HL-60 (cell line): ENCODE data around the gene MAP3K21.

ENCODE experiments used
- DNase-seq, 2 experiments: peaks; one replicate each; pipeline ENCODE4 v3.0.0-alpha.2; 2010 to 2020; ENCODE audit warnings: low read depth in 1 of 2, low spot score in 1 of 2
- H3K27ac ChIP-seq: fragments of 250-450 bp; sonication (Bioruptor Pico); replicated peaks from 2 replicates; pipeline ENCODE4 v1.5.1; 2020; ENCODE audit warnings: mild to moderate bottlenecking, moderate library complexity
- H3K27me3 ChIP-seq: fragments of 250-450 bp; sonication (Bioruptor Pico); 2 replicates; pipeline ENCODE4 v1.5.1; 2021; ENCODE audit warnings: mild to moderate bottlenecking, moderate library complexity; ENCODE audit not compliant: insufficient read depth, poor library complexity, severe bottlenecking
- H3K4me3 ChIP-seq: replicated peaks from 2 replicates; pipeline ENCODE4 v1.5.1; 2011; ENCODE audit warnings: mild to moderate bottlenecking, control low read depth, low read length; ENCODE audit not compliant: insufficient read depth
- GABPA ChIP-seq: IDR thresholded peaks from 2 replicates; pipeline ENCODE4 v1.6.1; 2012; ENCODE audit warnings: low read depth
- POLR2AphosphoS5 ChIP-seq: IDR thresholded peaks from 2 replicates; pipeline ENCODE4 v1.6.1; 2012; ENCODE audit warnings: low read depth
- SPI1 ChIP-seq: IDR thresholded peaks from 2 replicates; pipeline ENCODE4 v1.6.1; 2012; ENCODE audit warnings: low read depth, mild to moderate bottlenecking, borderline replicate concordance
- TF ChIP-seq, protein P1 (sequence below): IDR thresholded peaks from 2 replicates; pipeline ENCODE4 v1.6.1; 2012; ENCODE audit warnings: low read depth; ENCODE audit not compliant: insufficient replicate concordance
- TF ChIP-seq, protein P2 (sequence below): IDR thresholded peaks from one replicate; pipeline ENCODE4 v1.5.1; 2011; ENCODE audit warnings: low read length, control low read depth, inconsistent platforms; ENCODE audit not compliant: insufficient read depth

MAP3K21 gene

DNA sequence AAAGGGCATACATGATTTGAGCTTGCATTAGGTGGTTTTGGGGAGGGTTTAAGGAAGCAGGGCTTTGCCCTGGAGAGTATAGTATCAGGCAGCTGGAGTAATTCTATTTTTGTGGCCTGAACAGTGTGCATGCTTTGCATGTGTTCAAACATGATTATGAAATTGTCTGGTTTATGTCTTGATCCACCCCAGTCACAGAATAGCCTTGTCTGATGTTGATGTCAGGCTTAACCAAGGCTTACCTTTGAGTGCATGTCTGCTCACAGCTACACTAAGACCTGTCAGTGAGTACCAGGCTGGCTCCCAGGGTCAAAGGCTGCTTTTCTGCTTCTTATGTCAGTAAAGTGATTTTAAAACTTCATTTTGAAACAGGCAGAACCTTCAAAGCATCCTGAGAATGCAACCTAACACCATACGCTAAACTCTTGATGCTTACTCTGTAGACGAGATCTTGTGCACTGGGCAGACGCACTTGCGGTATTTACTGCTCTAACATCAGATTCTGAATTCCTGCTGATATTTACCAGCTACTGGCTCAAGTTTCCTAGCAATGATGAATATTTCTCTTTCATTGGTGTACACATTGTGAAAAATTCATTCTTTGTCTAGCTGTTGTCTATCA lies 78.9 kb downstream of the MAP3K21 start:
- TF ChIP-seq GABPA (no peak), SPI1 (no peak), POLR2AphosphoS5 (no peak)
- TF ChIP-seq, protein P1, sequence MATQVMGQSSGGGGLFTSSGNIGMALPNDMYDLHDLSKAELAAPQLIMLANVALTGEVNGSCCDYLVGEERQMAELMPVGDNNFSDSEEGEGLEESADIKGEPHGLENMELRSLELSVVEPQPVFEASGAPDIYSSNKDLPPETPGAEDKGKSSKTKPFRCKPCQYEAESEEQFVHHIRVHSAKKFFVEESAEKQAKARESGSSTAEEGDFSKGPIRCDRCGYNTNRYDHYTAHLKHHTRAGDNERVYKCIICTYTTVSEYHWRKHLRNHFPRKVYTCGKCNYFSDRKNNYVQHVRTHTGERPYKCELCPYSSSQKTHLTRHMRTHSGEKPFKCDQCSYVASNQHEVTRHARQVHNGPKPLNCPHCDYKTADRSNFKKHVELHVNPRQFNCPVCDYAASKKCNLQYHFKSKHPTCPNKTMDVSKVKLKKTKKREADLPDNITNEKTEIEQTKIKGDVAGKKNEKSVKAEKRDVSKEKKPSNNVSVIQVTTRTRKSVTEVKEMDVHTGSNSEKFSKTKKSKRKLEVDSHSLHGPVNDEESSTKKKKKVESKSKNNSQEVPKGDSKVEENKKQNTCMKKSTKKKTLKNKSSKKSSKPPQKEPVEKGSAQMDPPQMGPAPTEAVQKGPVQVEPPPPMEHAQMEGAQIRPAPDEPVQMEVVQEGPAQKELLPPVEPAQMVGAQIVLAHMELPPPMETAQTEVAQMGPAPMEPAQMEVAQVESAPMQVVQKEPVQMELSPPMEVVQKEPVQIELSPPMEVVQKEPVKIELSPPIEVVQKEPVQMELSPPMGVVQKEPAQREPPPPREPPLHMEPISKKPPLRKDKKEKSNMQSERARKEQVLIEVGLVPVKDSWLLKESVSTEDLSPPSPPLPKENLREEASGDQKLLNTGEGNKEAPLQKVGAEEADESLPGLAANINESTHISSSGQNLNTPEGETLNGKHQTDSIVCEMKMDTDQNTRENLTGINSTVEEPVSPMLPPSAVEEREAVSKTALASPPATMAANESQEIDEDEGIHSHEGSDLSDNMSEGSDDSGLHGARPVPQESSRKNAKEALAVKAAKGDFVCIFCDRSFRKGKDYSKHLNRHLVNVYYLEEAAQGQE = no peak
- TF ChIP-seq, protein P2, sequence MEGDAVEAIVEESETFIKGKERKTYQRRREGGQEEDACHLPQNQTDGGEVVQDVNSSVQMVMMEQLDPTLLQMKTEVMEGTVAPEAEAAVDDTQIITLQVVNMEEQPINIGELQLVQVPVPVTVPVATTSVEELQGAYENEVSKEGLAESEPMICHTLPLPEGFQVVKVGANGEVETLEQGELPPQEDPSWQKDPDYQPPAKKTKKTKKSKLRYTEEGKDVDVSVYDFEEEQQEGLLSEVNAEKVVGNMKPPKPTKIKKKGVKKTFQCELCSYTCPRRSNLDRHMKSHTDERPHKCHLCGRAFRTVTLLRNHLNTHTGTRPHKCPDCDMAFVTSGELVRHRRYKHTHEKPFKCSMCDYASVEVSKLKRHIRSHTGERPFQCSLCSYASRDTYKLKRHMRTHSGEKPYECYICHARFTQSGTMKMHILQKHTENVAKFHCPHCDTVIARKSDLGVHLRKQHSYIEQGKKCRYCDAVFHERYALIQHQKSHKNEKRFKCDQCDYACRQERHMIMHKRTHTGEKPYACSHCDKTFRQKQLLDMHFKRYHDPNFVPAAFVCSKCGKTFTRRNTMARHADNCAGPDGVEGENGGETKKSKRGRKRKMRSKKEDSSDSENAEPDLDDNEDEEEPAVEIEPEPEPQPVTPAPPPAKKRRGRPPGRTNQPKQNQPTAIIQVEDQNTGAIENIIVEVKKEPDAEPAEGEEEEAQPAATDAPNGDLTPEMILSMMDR = no peak
- DNase-seq = no peak
- H3K27me3 ChIP-seq = no peaks in the 10 kb centered on the region
- no peak overlapping the region for H3K4me3 ChIP-seq
- no peak overlapping the region for H3K27ac ChIP-seq

DNA sequence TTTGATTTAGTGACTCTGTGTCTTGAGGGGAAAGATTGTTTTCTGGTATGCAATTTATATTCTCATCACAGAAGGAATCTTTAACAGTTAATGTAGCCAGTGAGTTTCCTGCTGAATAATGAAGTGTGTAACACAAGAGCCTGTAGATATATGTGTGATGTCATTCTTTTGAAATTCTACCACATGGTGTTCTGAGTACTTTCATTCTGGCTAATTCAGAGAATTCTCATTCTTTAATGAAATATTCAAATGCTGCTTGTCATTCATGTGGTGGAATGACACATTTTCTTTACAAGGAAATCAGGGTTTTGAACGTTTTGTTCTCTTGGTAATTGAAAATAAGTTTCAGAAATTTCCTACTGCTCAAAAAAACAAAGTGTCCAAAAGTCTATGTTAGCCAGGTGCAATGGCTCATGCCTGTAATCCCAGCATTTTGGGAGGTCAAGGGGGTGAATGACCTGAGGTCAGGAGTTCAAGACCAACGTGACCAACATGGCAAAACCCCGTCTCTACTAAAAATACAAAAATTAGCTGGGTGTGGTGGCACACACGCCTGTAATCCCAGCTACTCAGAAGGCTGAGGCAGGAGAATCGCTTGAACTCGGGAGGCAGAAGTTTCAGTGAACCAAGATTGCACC lies 79.6 kb downstream of the MAP3K21 start:
- Histone ChIP-seq H3K27ac (no peak overlapping the region), H3K27me3 (no peaks in the 10 kb centered on the region), H3K4me3 (no peak overlapping the region)
- TF ChIP-seq GABPA (no peak), POLR2AphosphoS5 (no peak), SPI1 (no peak)
- TF ChIP-seq, protein P2 = no peak
- TF ChIP-seq, protein P1 = no peak
- DNase-seq = no peak

DNA sequence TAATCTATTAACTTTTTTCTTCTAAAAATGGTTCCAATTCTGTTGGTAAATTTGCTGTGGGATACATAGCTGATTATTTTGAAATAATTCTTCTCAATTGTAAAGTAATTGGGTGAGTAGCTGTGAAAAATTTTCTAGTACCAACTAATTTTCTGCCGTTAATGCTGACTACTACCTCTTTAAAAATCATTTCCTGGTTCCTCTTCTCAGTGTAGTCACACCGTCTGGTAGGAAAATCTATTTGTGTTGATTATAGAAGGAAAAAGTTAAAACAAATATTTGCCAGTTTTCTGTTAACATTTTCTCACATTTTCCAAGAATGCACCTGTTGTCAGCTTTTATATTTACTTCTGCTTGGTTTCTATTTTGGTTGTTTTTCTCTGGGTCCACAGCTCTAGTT lies 82.0 kb downstream of the MAP3K21 start:
- no peaks in the 10 kb centered on the region for H3K27me3 ChIP-seq
- DNase-seq = no peak
- no peak overlapping the region for H3K27ac ChIP-seq
- H3K4me3 ChIP-seq = no peak overlapping the region
- TF ChIP-seq POLR2AphosphoS5 (no peak), GABPA (no peak)

DNA sequence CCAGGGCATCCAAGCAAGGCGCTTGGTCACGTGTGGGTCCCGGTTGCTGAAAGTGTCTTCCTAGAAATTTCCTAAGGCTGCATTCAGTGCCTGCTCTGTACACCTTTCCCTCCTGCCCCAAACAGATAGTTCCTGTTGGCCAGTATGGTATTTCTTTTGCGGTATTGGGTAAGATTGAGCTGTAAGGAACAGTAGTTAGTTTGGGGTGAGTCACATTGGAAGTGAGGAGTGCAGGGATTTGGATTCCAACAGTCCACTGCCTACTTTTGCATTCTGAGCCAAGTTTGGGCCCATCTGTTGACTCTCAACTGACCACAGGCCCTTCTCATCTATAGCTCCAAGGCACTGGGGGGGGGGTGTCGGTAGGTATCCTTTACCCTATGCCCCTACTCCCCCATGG lies 83.4 kb downstream of the MAP3K21 start:
- no peaks in the 10 kb centered on the region for H3K27me3 ChIP-seq
- H3K27ac ChIP-seq = no peak overlapping the region
- no peak overlapping the region for H3K4me3 ChIP-seq
- DNase-seq = no peak
- TF ChIP-seq, protein P1 = no peak
- TF ChIP-seq SPI1 = no peak
- TF ChIP-seq POLR2AphosphoS5 = no peak
- no peak for TF ChIP-seq GABPA
- TF ChIP-seq, protein P2 = no peak
